Thyroid gland (tissue), 4 donors: ENCODE data around the gene CPPED1.

Source experiments
- POLR2A ChIP-seq, 2 donors: fragments of 450-650 bp; IDR thresholded peaks; one replicate each; pipeline ENCODE4 v1.6.1; 2017; ENCODE audit warnings: antibody characterized with exemption in 2 of 2, mild to moderate bottlenecking in 2 of 2, moderate library complexity in 1 of 2
- TF ChIP-seq, protein P1 (sequence below), 6 experiments: fragments of 200-600 bp in 3 of 6; fragments of 450-650 bp in 3 of 6; sonication (generic) in 3 of 6; IDR thresholded peaks; one replicate each; pipeline ENCODE4 v1.5.1; 2016 to 2019; ENCODE audit warnings: antibody characterized with exemption in 6 of 6, mild to moderate bottlenecking in 2 of 6, inconsistent platforms in 1 of 6, moderate library complexity in 1 of 6

GRCh38 chr16:12798171-12798570 is 5.5 kb downstream of the CPPED1 start:
- no peak for TF ChIP-seq POLR2A (IDR thresholded peaks at IDR 0.05)
- TF ChIP-seq, protein P1, sequence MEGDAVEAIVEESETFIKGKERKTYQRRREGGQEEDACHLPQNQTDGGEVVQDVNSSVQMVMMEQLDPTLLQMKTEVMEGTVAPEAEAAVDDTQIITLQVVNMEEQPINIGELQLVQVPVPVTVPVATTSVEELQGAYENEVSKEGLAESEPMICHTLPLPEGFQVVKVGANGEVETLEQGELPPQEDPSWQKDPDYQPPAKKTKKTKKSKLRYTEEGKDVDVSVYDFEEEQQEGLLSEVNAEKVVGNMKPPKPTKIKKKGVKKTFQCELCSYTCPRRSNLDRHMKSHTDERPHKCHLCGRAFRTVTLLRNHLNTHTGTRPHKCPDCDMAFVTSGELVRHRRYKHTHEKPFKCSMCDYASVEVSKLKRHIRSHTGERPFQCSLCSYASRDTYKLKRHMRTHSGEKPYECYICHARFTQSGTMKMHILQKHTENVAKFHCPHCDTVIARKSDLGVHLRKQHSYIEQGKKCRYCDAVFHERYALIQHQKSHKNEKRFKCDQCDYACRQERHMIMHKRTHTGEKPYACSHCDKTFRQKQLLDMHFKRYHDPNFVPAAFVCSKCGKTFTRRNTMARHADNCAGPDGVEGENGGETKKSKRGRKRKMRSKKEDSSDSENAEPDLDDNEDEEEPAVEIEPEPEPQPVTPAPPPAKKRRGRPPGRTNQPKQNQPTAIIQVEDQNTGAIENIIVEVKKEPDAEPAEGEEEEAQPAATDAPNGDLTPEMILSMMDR (IDR thresholded peaks at IDR 0.05): no peak
